DMS153 treated with DMSO at 0.1 percent for 48 hours (cell line): ENCODE measurements around the gene INTS14.

Source experiments
- DNase-seq: peaks from one replicate; lab custom pipeline; 2025; ENCODE audit not compliant: unreplicated experiment; lab: John Stamatoyannopoulos, UW

INTS14 gene

GRCh38 chr15:65610871-65611718, at the start of gene INTS14:
TSS of gene INTS14 (minus strand) at chr15:65611131. CDS start at chr15:65607380, 3,751 bp downstream.
- DNase-seq, result peak; percentile 74

GRCh38 chr15:65659502-65660052, 48.6 kb upstream of the INTS14 start:
- no peak for DNase-seq

DNA sequence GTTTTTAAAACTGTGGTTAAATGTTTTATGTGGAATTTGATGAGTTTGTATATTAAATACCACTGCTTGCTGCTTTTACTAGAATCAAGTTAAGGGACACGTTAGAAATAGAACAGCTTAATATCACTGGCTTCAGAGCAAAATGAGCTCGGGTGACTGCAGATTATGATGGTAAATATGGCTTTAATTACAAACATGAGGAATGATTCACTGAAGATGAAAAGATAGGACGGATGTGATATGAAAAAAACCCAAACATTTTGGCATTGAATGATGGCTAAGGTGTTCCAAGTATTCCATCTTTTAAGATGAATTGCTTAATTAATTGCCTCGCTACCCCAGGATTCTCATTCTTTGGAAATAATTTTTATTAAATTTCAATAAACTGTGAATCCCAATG, 44.5 kb upstream of the INTS14 start:
- no peak for DNase-seq

DNA sequence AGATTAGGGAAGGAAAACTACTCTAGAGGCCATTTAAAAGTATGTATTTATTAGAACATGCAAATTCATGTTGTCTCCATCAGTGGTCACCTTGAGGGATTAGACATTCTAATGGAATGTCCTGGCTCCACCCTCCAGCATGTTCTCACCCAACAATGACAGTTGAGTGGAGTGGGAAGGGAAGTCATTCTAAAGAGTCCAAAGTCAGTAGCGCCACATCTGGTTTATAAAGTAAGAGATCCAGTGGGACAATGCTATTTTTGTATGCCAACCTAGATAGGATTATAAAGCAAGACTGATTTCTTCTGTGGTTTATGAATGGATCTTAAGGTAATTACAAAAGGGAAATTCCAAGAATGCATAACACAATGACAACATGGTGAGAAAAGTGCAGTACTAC, 44.1 kb upstream of the INTS14 start:
- no peak for DNase-seq

GRCh38 chr15:65653801-65654521, 43.0 kb upstream of the INTS14 start:
- no peak for DNase-seq

GRCh38 chr15:65653341-65653740, 42.4 kb upstream of the INTS14 start:
- DNase-seq, result no peak

DNA sequence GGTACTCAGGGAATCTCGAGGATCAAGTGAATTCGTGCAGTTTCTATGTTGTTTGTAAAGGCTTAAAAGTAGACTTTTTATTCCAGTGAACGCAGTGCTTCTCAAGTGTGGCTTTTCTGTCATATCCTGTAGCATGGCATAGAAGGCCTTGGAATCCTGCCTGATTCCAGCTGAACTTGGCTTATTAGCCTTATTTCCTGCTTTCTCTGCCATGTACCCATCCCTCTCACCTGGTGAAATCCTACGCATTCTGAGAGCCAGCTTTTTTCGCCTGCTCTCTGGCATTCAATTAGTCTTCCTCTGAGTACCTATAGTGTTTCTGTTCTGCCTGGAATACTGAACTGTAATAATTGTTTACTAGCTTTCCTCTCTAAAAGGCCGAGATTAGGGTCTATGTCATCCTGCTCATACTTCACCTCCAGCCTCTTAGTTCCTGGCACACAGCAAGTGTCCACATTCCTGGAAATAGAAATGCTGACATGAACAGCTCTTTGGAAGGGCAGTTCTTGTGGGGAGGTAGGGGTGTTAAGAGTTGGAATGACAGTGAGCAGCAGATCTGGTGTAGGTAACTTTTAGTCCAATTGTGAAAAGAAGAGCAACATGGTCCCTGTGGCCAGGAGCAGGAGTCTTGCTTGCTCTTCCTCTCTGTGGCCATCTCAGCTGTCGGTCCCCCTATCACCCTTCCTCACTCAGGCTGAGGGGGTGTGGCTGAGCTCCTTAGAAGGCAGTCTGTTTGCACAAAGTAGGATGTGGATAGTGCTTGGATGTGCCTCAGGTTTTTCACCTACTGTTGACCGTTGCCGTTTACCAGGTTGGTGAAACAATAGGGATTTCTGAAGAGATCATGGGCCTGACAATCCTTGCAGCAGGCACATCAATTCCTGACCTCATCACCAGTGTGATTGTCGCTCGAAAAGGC, 41.2 kb upstream of the INTS14 start:
- DNase-seq, result no peak

GRCh38 chr15:65651042-65651322, 40.1 kb upstream of the INTS14 start:
- no peak for DNase-seq

DNA sequence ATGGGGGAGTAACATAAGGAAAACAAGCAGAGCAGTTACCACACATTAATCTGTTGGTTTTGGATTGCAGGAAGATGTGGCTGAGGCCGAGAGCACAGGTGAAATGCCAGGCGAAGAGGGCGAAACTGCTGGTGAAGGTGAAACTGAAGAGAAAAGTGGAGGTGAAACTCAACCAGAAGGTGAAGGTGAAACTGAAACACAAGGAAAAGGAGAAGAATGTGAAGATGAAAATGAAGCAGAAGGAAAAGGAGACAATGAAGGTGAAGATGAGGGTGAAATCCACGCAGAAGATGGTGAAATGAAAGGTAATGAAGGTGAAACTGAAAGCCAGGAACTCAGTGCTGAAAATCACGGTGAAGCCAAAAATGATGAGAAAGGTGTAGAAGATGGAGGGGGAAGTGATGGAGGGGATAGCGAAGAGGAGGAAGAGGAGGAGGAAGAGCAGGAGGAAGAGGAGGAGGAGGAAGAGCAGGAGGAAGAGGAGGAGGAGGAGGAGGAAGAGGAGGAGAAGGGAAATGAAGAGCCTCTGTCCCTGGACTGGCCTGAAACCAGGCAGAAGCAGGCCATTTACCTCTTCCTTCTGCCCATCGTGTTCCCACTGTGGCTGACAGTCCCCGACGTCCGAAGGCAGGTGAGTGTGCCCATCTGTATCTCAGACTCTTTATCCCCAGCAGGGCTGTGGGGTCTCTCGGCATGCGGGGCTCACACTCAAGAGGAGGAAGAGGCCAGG, 39.5 kb upstream of the INTS14 start:
- no peak for DNase-seq

- DNase-seq, result no peak
Observed at GRCh38 chr15:65646486-65646885, 35.6 kb upstream of the INTS14 start.

DNA sequence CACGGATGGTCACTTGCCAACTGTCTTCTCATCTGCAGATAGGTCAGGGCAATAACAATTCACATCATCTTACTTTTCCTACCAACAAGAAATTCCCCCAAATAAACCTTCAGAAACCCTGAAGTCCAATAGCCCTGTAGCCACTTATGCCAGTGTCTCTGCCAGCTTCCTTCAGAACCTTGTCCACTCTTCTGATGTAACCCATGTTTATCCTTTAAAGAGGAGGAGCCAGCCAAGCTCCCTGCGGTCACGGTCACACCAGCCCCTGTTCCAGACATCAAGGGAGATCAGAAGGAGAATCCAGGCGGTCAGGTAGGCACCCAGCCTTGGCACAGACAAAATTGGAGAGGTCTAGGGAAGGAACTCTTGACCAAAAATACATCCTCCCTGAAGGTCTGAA, 34.5 kb upstream of the INTS14 start:
- no peak for DNase-seq

DNA sequence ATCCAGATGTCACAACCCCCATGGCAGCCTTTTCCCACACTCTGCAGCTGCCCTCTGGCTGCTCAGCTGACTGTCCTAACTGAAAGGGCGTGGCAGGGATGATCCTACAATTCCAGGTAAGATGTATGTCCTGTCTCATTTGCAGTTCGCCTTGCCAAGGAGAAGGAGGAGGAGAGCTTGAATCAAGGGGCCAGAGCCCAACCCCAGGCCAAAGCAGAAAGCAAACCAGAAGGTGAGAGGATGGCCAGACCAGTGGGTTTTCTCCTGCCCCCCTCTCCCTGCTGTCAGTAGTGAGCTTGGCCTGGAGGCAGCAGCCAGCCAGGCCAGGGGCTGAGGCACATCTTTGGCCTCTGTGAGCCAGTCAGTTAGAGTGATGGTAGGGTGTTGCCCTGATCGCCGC, 33.4 kb upstream of the INTS14 start:
- DNase-seq, result no peak

DNA sequence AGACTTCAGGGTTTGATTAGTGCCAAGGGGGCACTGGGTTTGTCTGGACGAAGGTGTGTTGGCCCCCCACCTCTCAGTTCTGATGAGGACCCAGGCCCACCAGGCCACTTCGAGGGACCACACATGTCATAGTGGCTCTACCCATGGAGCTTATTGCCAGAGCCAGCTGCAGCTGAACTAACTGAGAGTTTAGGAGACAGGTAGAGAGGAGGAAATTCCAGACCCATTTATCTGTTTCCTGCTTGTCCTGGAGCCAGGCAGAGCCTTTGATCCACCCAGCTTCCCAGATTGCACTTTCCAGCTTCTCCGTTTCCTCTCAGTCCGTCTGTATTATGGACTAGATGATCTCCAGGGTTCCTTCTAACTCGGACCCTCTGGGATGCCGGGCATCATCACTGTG, 31.7 kb upstream of the INTS14 start:
- no peak for DNase-seq

GRCh38 chr15:65641768-65642475, 31.0 kb upstream of the INTS14 start:
- DNase-seq, result no peak

GRCh38 chr15:65639509-65639908, 28.6 kb upstream of the INTS14 start:
- DNase-seq, result no peak

- DNase-seq, result peak; percentile 44
Observed at GRCh38 chr15:65638681-65639089, 27.8 kb upstream of the INTS14 start.

- DNase-seq, result no peak
Observed at GRCh38 chr15:65638109-65638508, 27.2 kb upstream of the INTS14 start.

DNA sequence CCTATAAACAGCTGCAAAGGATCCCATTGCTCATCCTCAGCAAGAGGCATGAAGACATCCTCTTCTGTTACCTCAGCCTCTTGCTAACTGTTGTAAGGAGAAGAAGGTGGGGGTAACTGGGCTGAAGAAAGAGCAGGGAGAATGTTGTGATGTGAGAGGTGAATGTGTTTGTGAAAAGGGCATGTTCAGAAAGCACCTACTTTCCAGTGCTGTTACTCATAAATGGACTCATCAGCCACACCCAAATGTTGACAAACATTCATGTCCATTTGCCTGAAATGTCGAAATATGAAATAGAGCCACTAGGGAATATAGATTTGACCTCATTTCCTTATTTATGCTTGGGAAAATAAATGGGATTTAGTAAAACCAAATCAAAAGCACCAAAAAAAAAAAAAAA, 23.4 kb upstream of the INTS14 start:
- DNase-seq, result no peak

DNA sequence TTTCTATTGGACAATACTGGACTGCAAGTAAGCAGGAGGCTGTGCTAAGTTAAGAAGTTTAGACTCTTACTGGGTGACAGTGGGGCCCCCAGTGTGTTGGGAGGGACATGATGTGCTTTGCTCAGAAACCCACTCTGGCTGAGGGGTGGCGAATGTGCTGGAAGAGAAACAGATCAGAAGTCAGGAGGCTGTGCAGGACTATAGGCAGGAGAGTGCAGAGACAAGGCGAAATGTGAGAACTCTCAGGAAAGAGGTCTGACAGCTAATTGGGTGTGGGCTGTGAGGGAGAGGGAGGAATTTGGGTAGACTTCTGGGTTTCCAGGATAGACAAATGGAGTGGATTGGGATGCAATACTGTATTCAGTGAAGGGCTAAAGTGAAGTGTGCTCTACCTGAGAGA, 22.8 kb upstream of the INTS14 start:
- no peak for DNase-seq

DNA sequence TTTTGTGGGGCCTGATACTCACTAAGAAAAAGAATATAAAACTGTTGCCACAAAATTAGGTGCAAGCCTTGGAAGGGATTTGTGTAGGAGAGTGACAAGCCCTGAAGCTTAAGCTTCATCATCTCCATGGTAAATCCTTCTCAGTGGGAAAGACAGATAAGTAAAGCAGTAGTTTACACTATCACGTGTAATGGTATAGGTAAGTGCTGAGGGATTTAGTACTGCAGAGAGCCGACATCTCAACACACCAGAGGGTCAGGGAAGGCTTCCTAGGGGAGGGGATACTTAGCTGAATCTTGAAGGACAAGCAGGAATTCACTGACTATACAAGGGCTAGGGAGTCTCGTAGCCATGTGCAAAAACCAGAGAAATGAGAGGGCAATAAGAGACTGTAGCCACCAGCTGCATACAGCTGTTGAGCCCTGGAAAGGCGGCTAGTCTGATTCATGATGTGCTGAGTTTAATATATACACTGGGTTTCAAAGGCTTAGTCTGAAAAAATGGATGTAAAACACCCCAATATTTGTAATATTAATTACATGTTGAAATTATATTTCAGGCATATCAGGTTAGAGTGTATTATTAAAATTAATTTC, 21.9 kb upstream of the INTS14 start:
- no peak for DNase-seq
